ENCODE results near the gene ZNF281.

Gene ZNF281

GRCh38 chr1:200372885-200373181 lies 37.0 kb downstream of the ZNF281 start:
- H3K27me3 ChIP-seq (ENCODE audit: insufficient read depth, low read length, poor library complexity, severe bottlenecking), result no peaks in the 10 kb centered on the region
- H3K4me2 ChIP-seq (ENCODE audit: low read depth, low read length, poor library complexity, severe bottlenecking), result no peak overlapping the region
- no peak overlapping the region for H3K9ac ChIP-seq (ENCODE audit: low read depth, low read length, poor library complexity, severe bottlenecking)
- H3F3A ChIP-seq (ENCODE audit: low read depth), result no peaks in the 10 kb centered on the region
- peaks cover 4% of the 10 kb centered on the region for H3K4me1 ChIP-seq (ENCODE audit: insufficient read depth, low read length, poor library complexity, severe bottlenecking)
- H3K79me2 ChIP-seq (ENCODE audit: insufficient read depth, low read length), result no peaks in the 10 kb centered on the region
- H3K4me3 ChIP-seq (ENCODE audit: low read length, poor library complexity, severe bottlenecking), result no peak overlapping the region
- no peaks in the 10 kb centered on the region for H3K9me3 ChIP-seq (ENCODE audit: insufficient read depth, low read depth, low read length)
- TF ChIP-seq EZH2phosphoT487 (IDR thresholded peaks at IDR 0.05; ENCODE audit: borderline replicate concordance) (no peak), CTCF (conservative IDR thresholded peaks at IDR 0.05; ENCODE audit: low read length) (no peak)
- no peak overlapping the region for H2AFZ ChIP-seq (ENCODE audit: low read length)
- H3K36me3 ChIP-seq (ENCODE audit: insufficient read depth, low read length), result no peaks in the 10 kb centered on the region
- H3K9me2 ChIP-seq (replicated peaks; ENCODE audit: low read depth, low read length), result no peaks in the 10 kb centered on the region
- H4K20me1 ChIP-seq (ENCODE audit: insufficient read depth, low read length, poor library complexity, severe bottlenecking), result no peaks in the 10 kb centered on the region

- Histone ChIP-seq H3K9me3 (ENCODE audit: insufficient read depth, low read depth, low read length) (no peaks in the 10 kb centered on the region), H3K36me3 (ENCODE audit: insufficient read depth, low read length) (no peaks in the 10 kb centered on the region), H3K4me1 (ENCODE audit: insufficient read depth, low read length, poor library complexity, severe bottlenecking) (peaks cover 4% of the 10 kb centered on the region), H3K4me3 (ENCODE audit: low read length, poor library complexity, severe bottlenecking) (no peak overlapping the region), H4K20me1 (ENCODE audit: insufficient read depth, low read length, poor library complexity, severe bottlenecking) (no peaks in the 10 kb centered on the region), H3K9ac (ENCODE audit: low read depth, low read length, poor library complexity, severe bottlenecking) (no peak overlapping the region), H2AFZ (ENCODE audit: low read length) (no peak overlapping the region), H3F3A (ENCODE audit: low read depth) (no peaks in the 10 kb centered on the region), H3K27me3 (ENCODE audit: insufficient read depth, low read length, poor library complexity, severe bottlenecking) (no peaks in the 10 kb centered on the region), H3K79me2 (ENCODE audit: insufficient read depth, low read length) (no peaks in the 10 kb centered on the region), H3K4me2 (ENCODE audit: low read depth, low read length, poor library complexity, severe bottlenecking) (no peak overlapping the region), H3K9me2 (replicated peaks; ENCODE audit: low read depth, low read length) (no peaks in the 10 kb centered on the region)
- no peak for TF ChIP-seq CTCF (conservative IDR thresholded peaks at IDR 0.05; ENCODE audit: low read length)
- TF ChIP-seq EZH2phosphoT487 (IDR thresholded peaks at IDR 0.05; ENCODE audit: borderline replicate concordance), result no peak
Observed at GRCh38 chr1:200372095-200372884, 37.5 kb downstream of the ZNF281 start.

- Histone ChIP-seq H3K4me3 (ENCODE audit: low read length, poor library complexity, severe bottlenecking) (no peak overlapping the region), H3K4me2 (ENCODE audit: low read depth, low read length, poor library complexity, severe bottlenecking) (no peak overlapping the region), H3K9me3 (ENCODE audit: insufficient read depth, low read depth, low read length) (no peaks in the 10 kb centered on the region), H3K9ac (ENCODE audit: low read depth, low read length, poor library complexity, severe bottlenecking) (no peak overlapping the region), H3F3A (ENCODE audit: low read depth) (no peaks in the 10 kb centered on the region), H3K36me3 (ENCODE audit: insufficient read depth, low read length) (no peaks in the 10 kb centered on the region), H3K27me3 (ENCODE audit: insufficient read depth, low read length, poor library complexity, severe bottlenecking) (no peaks in the 10 kb centered on the region), H3K79me2 (ENCODE audit: insufficient read depth, low read length) (no peaks in the 10 kb centered on the region), H3K4me1 (ENCODE audit: insufficient read depth, low read length, poor library complexity, severe bottlenecking) (peaks cover 2% of the 10 kb centered on the region), H2AFZ (ENCODE audit: low read length) (no peak overlapping the region), H3K9me2 (replicated peaks; ENCODE audit: low read depth, low read length) (no peaks in the 10 kb centered on the region), H4K20me1 (ENCODE audit: insufficient read depth, low read length, poor library complexity, severe bottlenecking) (no peaks in the 10 kb centered on the region)
- TF ChIP-seq EZH2phosphoT487 (IDR thresholded peaks at IDR 0.05; ENCODE audit: borderline replicate concordance), result no peak
- TF ChIP-seq CTCF (conservative IDR thresholded peaks at IDR 0.05; ENCODE audit: low read length), result no peak
Observed at GRCh38 chr1:200369706-200370105, 40.1 kb downstream of the ZNF281 start.

All from Loucy (cell line).